Measurements from ENCODE around the gene DYSF.

GRCh38 chr2:71713581-71714580 lies 260.5 kb downstream of the DYSF start:
- TF ChIP-seq POLR2A (IDR thresholded peaks at IDR 0.05; ENCODE audit: low read length) (no peak), GATA1 (IDR thresholded peaks at IDR 0.05; ENCODE audit: low read depth, low read length) (no peak)
